Panc1 (cell line): ENCODE measurements around the gene ENTREP3. TPM values are rescaled to one million over a fixed set of nuclear protein-coding genes. Genes with fewer than 3 reads are reported as not detected.

Experiments used
- ATAC-seq: fragments of 200-7000 bp; cut with Tn5 transposase; 2 replicates; pipeline ENCODE4 v1.9.1; 2020; ENCODE audit warnings: mild to moderate bottlenecking, moderate library complexity
- BruUV-seq: library from RNA; stranded (reverse); fragments of 400-500 nt; replicated peaks from 2 replicates; lab custom pipeline; 2021; lab: Mats Ljungman, UMichigan
- CTCF ChIA-PET: fragments of 300-600 bp; sonication (Branson Sonifier 250); formaldehyde crosslinking; loops from one replicate; lab custom pipeline; 2022; ENCODE audit warnings: antibody characterized with exemption; lab: Charles Lee
- POLR2A ChIA-PET: fragments of 300-600 bp; sonication (Branson Sonifier 250); formaldehyde crosslinking; loops from one replicate; lab custom pipeline; 2022; ENCODE audit warnings: antibody characterized with exemption; lab: Charles Lee
- DNase-seq: peaks from one replicate; pipeline ENCODE4 v3.0.0-alpha.2; 2010; ENCODE audit warnings: low read depth, low spot score
- H3K27ac ChIP-seq: 2 replicates; pipeline ENCODE4 v1.5.1; 2011; ENCODE audit warnings: mild to moderate bottlenecking, low read length, inconsistent platforms
- H3K27me3 ChIP-seq: fragments of 200-500 bp; sonication (Bioruptor generic); 2 replicates; pipeline ENCODE4 v1.6.0; 2014; ENCODE audit warnings: low read length, inconsistent platforms; ENCODE audit not compliant: control insufficient read depth, insufficient read depth
- H3K36me3 ChIP-seq: fragments of 200-500 bp; sonication (Bioruptor generic); 2 replicates; pipeline ENCODE4 v1.5.1; 2014; ENCODE audit warnings: inconsistent platforms, mild to moderate bottlenecking, low read length, moderate library complexity; ENCODE audit not compliant: control insufficient read depth, insufficient read depth
- H3K4me1 ChIP-seq: 2 replicates; pipeline ENCODE4 v1.5.1; 2011; ENCODE audit warnings: inconsistent platforms, mild to moderate bottlenecking, low read length, moderate library complexity; ENCODE audit not compliant: control insufficient read depth, insufficient read depth
- H3K4me3 ChIP-seq, 2 experiments: 2 replicates each; pipeline ENCODE4 v1.5.1; 2011 to 2012; ENCODE audit warnings: low read depth in 2 of 2, low read length in 2 of 2, mild to moderate bottlenecking in 2 of 2, inconsistent platforms in 1 of 2, moderate library complexity in 1 of 2
- H3K9me3 ChIP-seq: fragments of 200-500 bp; sonication (Bioruptor generic); 2 replicates; pipeline ENCODE4 v1.5.1; 2014; ENCODE audit warnings: low read depth, mild to moderate bottlenecking, inconsistent platforms, low read length, moderate library complexity; ENCODE audit not compliant: control insufficient read depth, insufficient read depth
- POLR2AphosphoS5 ChIP-seq: IDR thresholded peaks from 2 replicates; pipeline ENCODE4 v1.6.1; 2012; ENCODE audit warnings: mild to moderate bottlenecking, low read depth, low read length, moderate library complexity
- SIN3A ChIP-seq: IDR thresholded peaks from 2 replicates; pipeline ENCODE4 v1.6.1; 2012; ENCODE audit warnings: low read depth, mild to moderate bottlenecking, low read length, moderate library complexity, borderline replicate concordance; ENCODE audit not compliant: insufficient read depth
- TCF7L2 ChIP-seq: IDR thresholded peaks from 2 replicates; pipeline ENCODE4 v1.6.1; 2011; ENCODE audit warnings: mild to moderate bottlenecking, low read depth, low read length, inconsistent platforms
- in situ Hi-C: cut with HindIII; loops from 2 replicates; pipeline ENCODE4 v1.10.0; 2016; ENCODE audit warnings: low sequenced_read_pairs, low pct_unique_long_range_greater_than_20kb
- intact Hi-C: fragments of 100-400 bp; cut with micrococcal nuclease; formaldehyde crosslinking; loops from one replicate; pipeline ENCODE4 v1.10.0; 2022; ENCODE audit not compliant: unreplicated experiment
- total RNA-seq: library from RNA; stranded (reverse); gene quantifications from one replicate; pipeline ENCODE4 v1.2.1, GENCODE V29; 2021; ENCODE audit not compliant: unreplicated experiment
- TF ChIP-seq, protein P1 (sequence below): fragments of 450-650 bp; IDR thresholded peaks from 2 replicates; pipeline ENCODE4 v1.5.1; 2017; ENCODE audit warnings: mild to moderate bottlenecking
- TF ChIP-seq, protein P2 (sequence below), 2 experiments: IDR thresholded peaks; 2 replicates each; pipeline ENCODE4 v1.6.1; 2011 to 2012; ENCODE audit warnings: low read depth in 2 of 2, control low read depth in 1 of 2, low read length in 1 of 2, mild to moderate bottlenecking in 1 of 2, moderate library complexity in 1 of 2; ENCODE audit not compliant: insufficient read depth in 1 of 2

The ENTREP3 gene
- total RNA-seq, 1 experiment from 2014 or later = 94.7 TPM

GRCh38 chr1:155256058-155256852 is 972 bp upstream of the ENTREP3 start:
- H3K4me1 ChIP-seq = peaks cover 13% of the 10 kb centered on the region
- intact Hi-C loops (no loop called here), in situ Hi-C loops (no loop called here)
- H3K27ac ChIP-seq = peak overlapping the region; percentile 87
- BruUV-seq = TSS peak; percentile 41
- ChIA-PET CTCF (no interaction called here), POLR2A (no interaction called here)
- ATAC-seq = peak; percentile 15
- H3K4me3 ChIP-seq = peak overlapping the region; percentile 72 to 77
- no peak for TF ChIP-seq POLR2AphosphoS5
- TF ChIP-seq, protein P1, sequence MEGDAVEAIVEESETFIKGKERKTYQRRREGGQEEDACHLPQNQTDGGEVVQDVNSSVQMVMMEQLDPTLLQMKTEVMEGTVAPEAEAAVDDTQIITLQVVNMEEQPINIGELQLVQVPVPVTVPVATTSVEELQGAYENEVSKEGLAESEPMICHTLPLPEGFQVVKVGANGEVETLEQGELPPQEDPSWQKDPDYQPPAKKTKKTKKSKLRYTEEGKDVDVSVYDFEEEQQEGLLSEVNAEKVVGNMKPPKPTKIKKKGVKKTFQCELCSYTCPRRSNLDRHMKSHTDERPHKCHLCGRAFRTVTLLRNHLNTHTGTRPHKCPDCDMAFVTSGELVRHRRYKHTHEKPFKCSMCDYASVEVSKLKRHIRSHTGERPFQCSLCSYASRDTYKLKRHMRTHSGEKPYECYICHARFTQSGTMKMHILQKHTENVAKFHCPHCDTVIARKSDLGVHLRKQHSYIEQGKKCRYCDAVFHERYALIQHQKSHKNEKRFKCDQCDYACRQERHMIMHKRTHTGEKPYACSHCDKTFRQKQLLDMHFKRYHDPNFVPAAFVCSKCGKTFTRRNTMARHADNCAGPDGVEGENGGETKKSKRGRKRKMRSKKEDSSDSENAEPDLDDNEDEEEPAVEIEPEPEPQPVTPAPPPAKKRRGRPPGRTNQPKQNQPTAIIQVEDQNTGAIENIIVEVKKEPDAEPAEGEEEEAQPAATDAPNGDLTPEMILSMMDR = no peak
- no peak for TF ChIP-seq SIN3A
- TF ChIP-seq TCF7L2 = no peak
- TF ChIP-seq, protein P2, sequence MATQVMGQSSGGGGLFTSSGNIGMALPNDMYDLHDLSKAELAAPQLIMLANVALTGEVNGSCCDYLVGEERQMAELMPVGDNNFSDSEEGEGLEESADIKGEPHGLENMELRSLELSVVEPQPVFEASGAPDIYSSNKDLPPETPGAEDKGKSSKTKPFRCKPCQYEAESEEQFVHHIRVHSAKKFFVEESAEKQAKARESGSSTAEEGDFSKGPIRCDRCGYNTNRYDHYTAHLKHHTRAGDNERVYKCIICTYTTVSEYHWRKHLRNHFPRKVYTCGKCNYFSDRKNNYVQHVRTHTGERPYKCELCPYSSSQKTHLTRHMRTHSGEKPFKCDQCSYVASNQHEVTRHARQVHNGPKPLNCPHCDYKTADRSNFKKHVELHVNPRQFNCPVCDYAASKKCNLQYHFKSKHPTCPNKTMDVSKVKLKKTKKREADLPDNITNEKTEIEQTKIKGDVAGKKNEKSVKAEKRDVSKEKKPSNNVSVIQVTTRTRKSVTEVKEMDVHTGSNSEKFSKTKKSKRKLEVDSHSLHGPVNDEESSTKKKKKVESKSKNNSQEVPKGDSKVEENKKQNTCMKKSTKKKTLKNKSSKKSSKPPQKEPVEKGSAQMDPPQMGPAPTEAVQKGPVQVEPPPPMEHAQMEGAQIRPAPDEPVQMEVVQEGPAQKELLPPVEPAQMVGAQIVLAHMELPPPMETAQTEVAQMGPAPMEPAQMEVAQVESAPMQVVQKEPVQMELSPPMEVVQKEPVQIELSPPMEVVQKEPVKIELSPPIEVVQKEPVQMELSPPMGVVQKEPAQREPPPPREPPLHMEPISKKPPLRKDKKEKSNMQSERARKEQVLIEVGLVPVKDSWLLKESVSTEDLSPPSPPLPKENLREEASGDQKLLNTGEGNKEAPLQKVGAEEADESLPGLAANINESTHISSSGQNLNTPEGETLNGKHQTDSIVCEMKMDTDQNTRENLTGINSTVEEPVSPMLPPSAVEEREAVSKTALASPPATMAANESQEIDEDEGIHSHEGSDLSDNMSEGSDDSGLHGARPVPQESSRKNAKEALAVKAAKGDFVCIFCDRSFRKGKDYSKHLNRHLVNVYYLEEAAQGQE (IDR thresholded peaks at IDR 0.05; ENCODE audit: insufficient read depth in 1 of 2, low read depth in 2 of 2, low read length in 1 of 2) = no peak
- no peak for DNase-seq
- peaks cover 5% of the 10 kb centered on the region for H3K36me3 ChIP-seq
- no peaks in the 10 kb centered on the region for H3K27me3 ChIP-seq
- H3K9me3 ChIP-seq = no peaks in the 10 kb centered on the region

DNA sequence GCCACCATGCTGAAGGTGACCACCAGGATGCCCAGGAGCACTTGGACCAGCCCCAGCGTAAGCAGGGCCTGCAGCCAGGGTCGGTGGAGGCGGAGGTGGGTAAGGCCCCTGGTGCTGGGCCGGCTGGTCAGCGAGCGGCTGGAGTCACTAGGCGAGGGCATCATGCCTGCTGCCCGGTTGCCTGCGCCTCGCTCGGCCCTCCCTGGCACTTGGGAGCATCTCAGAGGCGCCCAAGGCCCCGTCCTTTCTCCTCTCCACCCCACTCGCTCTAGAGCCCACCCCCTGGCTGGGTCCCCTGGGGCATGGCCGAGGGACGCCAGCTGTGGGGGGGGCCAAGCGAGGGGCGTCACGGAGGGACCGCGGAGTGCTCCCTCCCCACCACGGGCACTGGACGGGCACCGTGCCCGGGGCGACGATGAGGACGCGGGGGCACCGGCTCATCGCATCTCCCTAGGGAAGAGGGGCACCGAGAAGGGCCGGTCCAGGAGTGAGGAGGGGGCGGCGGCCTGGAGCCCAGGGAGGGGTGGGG is 505 bp downstream of the ENTREP3 start:
- Histone ChIP-seq H3K36me3 (peaks cover 5% of the 10 kb centered on the region), H3K4me3 (peak overlapping the region; percentile 72 to 77), H3K9me3 (no peaks in the 10 kb centered on the region), H3K27me3 (no peaks in the 10 kb centered on the region), H3K27ac (peak overlapping the region; percentile 87), H3K4me1 (peaks cover 8% of the 10 kb centered on the region)
- TF ChIP-seq POLR2AphosphoS5 = no peak
- TF ChIP-seq, protein P1 = no peak
- TF ChIP-seq, protein P2 (IDR thresholded peaks at IDR 0.05; ENCODE audit: insufficient read depth in 1 of 2, low read depth in 2 of 2, low read length in 1 of 2) = no peak
- no peak for TF ChIP-seq SIN3A
- intact Hi-C loops (no loop called here), in situ Hi-C loops (no loop called here)
- peak; percentile 8 for ATAC-seq
- no TSS peak for BruUV-seq
- ChIA-PET CTCF (no interaction called here), POLR2A (no interaction called here)
- no peak for DNase-seq
